SK-N-MC (cell line): ENCODE measurements around the gene COPB1.

Experiments used
- DNase-seq: peaks from one replicate; pipeline ENCODE4 v3.0.0-alpha.2; 2011; ENCODE audit warnings: low read depth, low spot score
- H3K27ac ChIP-seq: fragments of 200-600 bp; sonication (generic); 2 replicates; pipeline ENCODE4 v1.5.1; 2016; ENCODE audit warnings: mixed run types
- H3K36me3 ChIP-seq: fragments of 200-600 bp; sonication (generic); 2 replicates; pipeline ENCODE4 v1.6.1; 2017; ENCODE audit warnings: antibody characterized with exemption, low read length, mixed read lengths; ENCODE audit not compliant: insufficient read depth
- H3K4me3 ChIP-seq: fragments of 200-600 bp; sonication (generic); 2 replicates; pipeline ENCODE4 v1.5.1; 2016
- H3K9ac ChIP-seq: fragments of 200-600 bp; sonication (generic); 2 replicates; pipeline ENCODE4 v1.8.0; 2017; ENCODE audit warnings: mixed run types, mixed read lengths; ENCODE audit not compliant: insufficient read length
- H3K9me3 ChIP-seq: fragments of 200-600 bp; sonication (generic); 2 replicates; pipeline ENCODE4 v1.6.1; 2017; ENCODE audit warnings: low read depth, mild to moderate bottlenecking, antibody characterized with exemption, low read length, moderate library complexity, mixed read lengths
- EZH2 ChIP-seq: fragments of 200-600 bp; sonication (generic); IDR thresholded peaks from one replicate; pipeline ENCODE4 v1.6.1; 2017; ENCODE audit warnings: antibody characterized with exemption
- FOXP2 ChIP-seq: optimal IDR thresholded peaks from 2 replicates; pipeline ENCODE3; 2011; ENCODE audit warnings: mild to moderate bottlenecking, moderate library complexity; ENCODE audit not compliant: insufficient read depth; ENCODE audit errors: extremely low read length, control extremely low read depth
- POLR2AphosphoS5 ChIP-seq: IDR thresholded peaks from 2 replicates; pipeline ENCODE4 v1.6.1; 2012; ENCODE audit warnings: mild to moderate bottlenecking, low read depth, low read length, borderline replicate concordance

COPB1 gene

DNA sequence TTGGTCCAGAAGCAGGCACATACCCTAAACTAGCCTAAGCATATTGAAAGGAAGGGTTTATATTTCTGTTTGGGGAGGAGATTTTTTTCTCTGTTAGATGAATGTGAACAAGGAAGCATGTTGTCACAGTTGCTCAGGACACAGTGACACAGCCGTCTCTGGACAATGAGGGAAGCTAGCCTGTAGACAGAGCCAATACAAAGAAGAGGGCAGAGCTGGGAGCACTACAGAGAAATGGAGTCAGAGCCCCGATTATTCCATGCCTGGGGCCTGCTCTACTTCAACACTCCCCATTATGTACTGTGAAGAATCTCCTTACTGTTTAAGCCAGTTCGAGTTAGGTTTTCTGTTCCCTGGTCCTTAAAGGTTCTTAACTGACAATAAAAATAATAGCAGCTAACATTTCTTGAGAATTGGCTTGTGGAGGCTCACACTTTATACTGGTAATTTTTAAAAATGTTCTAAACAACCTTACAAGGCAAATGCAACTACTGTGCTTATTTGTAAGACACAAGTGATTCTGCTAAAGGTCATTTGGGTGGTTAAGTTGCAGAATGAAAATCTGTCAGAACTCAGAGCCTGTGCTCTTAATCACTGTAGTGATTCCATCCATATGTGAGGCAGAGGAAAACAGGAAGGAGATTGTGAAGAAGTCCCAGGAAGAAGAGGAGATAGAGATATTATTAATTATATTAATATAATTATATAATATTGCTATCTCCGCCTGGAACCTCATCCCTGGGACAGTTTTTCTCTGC, 81.8 kb downstream of the COPB1 start:
- H3K27ac ChIP-seq, result no peak overlapping the region

DNA sequence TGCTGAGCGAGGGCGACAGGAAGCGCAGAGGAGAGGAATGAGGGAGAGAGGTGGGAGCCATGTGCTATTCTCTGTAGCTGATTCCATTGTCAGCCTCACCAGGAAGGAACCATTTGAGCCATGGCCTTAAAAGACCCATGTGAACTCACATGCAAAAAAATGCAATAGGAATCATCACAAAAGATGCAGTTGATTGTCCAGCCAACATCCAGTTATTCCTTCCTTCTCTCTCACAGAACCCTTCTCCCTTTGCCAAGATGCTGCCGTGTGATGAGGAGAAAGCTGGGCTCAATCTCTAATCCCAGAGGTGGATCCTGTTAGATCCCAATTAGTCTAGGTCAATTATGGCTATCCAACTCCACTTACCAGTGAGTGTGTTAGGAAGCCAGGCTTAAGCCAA, 82.4 kb downstream of the COPB1 start:
- H3K36me3 ChIP-seq, result no peaks in the 10 kb centered on the region
- no peak overlapping the region for H3K27ac ChIP-seq
- no peak for TF ChIP-seq EZH2
- no peak for TF ChIP-seq FOXP2
- TF ChIP-seq POLR2AphosphoS5, result no peak
- no peak for DNase-seq
- H3K4me3 ChIP-seq, result no peak overlapping the region
- H3K9ac ChIP-seq, result no peak overlapping the region
- no peaks in the 10 kb centered on the region for H3K9me3 ChIP-seq

More for the DNA sequence above, 81.8 kb downstream of the COPB1 start:
- no peak overlapping the region for H3K4me3 ChIP-seq
- no peaks in the 10 kb centered on the region for H3K36me3 ChIP-seq
- DNase-seq, result no peak
- no peak overlapping the region for H3K9ac ChIP-seq
- no peaks in the 10 kb centered on the region for H3K9me3 ChIP-seq
- TF ChIP-seq POLR2AphosphoS5 (no peak), EZH2 (no peak), FOXP2 (no peak)

DNA sequence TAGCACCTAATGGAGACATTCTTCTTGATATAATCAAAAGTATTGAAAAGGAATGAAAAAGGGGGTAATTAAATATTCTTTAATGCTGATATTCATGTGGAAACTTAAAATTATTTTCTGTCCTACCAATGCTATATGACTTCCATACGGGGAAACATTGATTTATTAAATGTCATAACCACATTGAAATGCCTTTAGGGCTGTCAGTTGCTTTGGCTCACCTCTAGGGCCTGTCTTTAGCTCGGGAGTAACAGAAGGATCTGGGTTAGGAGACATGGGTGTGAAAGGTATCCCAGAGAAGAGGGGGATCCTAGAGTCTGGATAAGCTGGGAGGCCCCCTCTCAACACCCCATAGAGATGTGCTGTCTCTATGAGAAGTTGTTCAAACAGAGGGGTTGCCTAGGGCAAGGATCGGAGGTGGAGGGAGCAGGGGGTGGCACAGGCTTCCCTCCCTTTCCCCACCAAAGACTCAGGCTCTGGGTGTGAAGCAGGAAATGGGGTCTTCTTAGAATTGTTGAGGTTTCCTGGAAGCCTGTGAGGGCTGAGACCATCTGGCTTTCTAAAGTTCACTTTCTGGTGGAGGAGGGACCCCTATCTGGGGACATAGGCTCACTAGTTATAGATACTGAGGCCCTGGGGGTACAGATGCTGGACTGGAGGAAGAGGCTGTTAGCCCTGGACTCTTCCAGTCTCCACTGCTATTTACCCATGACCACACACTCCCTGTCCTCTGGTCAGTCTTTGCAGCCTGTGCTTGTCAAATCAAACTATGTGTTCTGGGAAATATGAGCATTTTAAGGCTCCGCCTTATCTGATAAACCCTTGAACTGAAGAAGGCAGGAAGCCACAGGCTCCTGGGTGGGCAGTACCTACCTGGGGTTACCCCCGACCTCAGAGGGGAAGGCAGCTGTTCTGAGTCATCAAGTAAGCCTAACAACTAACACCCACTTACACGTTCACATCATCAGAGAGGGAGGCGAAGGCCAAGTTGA, 84.8 kb downstream of the COPB1 start:
- Histone ChIP-seq H3K36me3 (no peaks in the 10 kb centered on the region), H3K9me3 (no peaks in the 10 kb centered on the region), H3K27ac (no peak overlapping the region), H3K9ac (no peak overlapping the region), H3K4me3 (no peak overlapping the region)
- no peak for DNase-seq
- no peak for TF ChIP-seq FOXP2

DNA sequence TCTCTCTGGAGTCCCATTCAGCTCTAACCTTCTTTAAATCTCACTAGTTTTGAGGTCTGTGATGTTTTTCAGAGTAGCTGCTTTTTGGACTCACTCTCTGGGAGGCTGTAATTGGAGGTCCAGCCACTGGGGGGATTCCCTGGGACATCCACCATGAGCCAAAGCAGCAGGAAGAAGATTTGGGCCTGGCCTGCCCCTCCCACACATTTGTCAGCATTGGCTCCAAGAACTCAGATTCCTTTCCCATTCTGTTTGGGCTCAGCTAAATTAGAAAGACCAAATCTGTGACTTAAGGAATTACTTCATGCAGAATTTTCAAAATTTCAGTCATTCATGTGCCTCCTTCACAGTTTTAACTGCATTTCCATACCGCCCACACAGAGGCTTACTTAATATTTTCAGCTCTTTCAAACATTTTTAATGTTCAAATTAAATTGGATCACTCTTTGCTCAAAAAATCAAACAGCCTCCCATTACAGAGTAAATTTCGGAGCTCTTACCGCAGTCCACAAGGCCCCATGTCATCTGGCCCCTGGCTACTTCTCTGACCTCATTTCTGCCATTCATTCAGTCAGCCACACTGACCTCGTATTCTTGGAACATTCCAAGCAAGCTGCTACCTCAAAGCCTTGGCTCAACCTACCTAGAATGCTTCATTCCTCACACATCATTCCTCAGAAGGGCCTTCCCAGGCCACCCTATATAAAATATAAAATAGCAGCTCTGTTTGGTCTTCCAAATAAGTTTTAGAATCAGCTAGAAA, 86.1 kb downstream of the COPB1 start:
- DNase-seq, result no peak

DNA sequence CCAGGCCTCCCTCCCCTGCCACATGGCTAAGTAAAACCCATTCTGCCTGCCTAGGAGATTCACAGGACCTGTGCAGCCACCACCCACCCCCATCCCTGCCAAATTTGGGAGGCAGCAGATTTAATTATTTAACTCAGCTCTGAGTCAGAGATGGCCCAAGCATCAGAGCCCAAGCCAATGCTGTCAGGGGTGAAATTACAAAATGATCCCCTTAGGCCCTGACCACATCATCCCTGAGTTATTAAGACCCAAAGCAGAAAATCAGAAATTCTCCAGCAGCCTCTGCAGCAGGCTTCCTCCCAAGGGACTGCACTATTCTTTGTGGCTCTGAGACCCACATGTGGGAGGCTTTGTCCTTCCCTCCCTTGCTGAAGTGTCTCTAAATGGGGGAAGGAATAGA, 87.8 kb downstream of the COPB1 start:
- Histone ChIP-seq H3K9me3 (no peaks in the 10 kb centered on the region), H3K27ac (no peak overlapping the region), H3K36me3 (no peaks in the 10 kb centered on the region), H3K9ac (no peak overlapping the region), H3K4me3 (no peak overlapping the region)
- no peak for TF ChIP-seq POLR2AphosphoS5
- DNase-seq, result no peak

More for the DNA sequence above, 86.1 kb downstream of the COPB1 start:
- H3K9me3 ChIP-seq, result no peaks in the 10 kb centered on the region
- H3K36me3 ChIP-seq, result no peaks in the 10 kb centered on the region
- TF ChIP-seq EZH2 (no peak), FOXP2 (no peak), POLR2AphosphoS5 (no peak)
- no peak overlapping the region for H3K27ac ChIP-seq
- H3K4me3 ChIP-seq, result no peak overlapping the region
- no peak overlapping the region for H3K9ac ChIP-seq

DNA sequence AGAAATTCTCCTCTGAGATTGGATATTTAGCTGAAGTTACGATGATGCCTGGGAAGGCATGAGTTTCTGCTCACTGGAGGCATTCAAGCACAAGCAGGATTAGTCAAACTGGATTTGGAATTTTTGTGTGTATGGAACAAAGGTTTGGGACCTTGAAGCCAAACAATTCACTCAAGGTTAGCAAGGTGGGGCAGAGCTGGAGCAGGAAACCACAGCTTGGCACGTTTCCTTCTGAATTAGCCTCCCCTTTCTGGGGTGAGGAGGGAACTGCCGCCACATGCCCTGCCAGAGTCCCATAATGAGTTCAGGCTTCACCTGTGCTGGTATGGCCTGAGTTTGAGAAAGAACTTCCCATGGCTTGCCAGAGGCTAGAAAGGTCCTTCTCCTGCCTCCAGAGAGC, 89.7 kb downstream of the COPB1 start:
- TF ChIP-seq POLR2AphosphoS5 (no peak), FOXP2 (no peak), EZH2 (no peak)
- Histone ChIP-seq H3K4me3 (no peak overlapping the region), H3K9me3 (no peaks in the 10 kb centered on the region), H3K27ac (no peak overlapping the region), H3K36me3 (no peaks in the 10 kb centered on the region), H3K9ac (no peak overlapping the region)
- no peak for DNase-seq

DNA sequence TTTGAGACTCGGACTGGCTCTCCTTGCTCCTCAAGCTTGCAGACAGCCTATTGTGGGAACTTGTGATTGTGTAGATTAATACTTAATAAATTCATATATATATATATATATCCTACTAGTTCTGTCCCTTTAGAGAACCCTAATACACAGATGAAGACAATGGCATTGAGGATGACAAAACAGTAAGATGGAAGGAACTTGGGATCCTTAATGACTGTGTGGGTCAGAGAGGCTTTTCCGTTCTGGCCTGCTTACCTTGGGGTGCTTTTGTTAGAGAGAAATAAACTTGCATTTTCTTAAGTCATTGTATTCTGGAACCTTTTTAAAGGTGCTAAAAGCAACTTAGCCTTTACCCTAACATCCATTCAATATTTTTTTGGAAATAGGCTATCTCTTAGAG, 91.0 kb downstream of the COPB1 start:
- Histone ChIP-seq H3K9me3 (no peaks in the 10 kb centered on the region), H3K27ac (no peak overlapping the region), H3K36me3 (no peaks in the 10 kb centered on the region), H3K9ac (no peak overlapping the region), H3K4me3 (no peak overlapping the region)
- no peak for TF ChIP-seq EZH2
- no peak for TF ChIP-seq POLR2AphosphoS5
- TF ChIP-seq FOXP2, result no peak
- no peak for DNase-seq
